GM21825 (cell line): ENCODE measurements around the gene ALOX12.
"Not testable (repeated sequence)": the region's sequence is repeated elsewhere in the genome, so short reads cannot be mapped to it uniquely, and the experiment has no call there.

Source experiments
- ATAC-seq: cut with Tn5 transposase; IDR thresholded peaks from one replicate; pipeline ENCODE4 v1.9.1; 2021; ENCODE audit warnings: mild to moderate bottlenecking, moderate library complexity; ENCODE audit not compliant: unreplicated experiment

ALOX12 gene

GRCh38 chr17:6995500-6996255 is at the start of gene ALOX12:
ALOX12 (plus strand) TSS chr17:6996049; CDS start chr17:6996118, 69 bp downstream.
- ATAC-seq = no peak

- ATAC-seq = no peak
Measured at GRCh38 chr17:6947745-6948144, 48.1 kb upstream of the ALOX12 start.

- ATAC-seq = no peak
Measured at GRCh38 chr17:6948562-6948961, 47.3 kb upstream of the ALOX12 start.

GRCh38 chr17:6948976-6949375 is 46.9 kb upstream of the ALOX12 start:
- ATAC-seq = no peak

GRCh38 chr17:6950938-6951337 is 44.9 kb upstream of the ALOX12 start:
- ATAC-seq = not testable (repeated sequence)

- no peak for ATAC-seq
Measured at GRCh38 chr17:6953689-6954088, 42.2 kb upstream of the ALOX12 start.

- ATAC-seq = no peak
Measured at GRCh38 chr17:6959700-6960099, 36.1 kb upstream of the ALOX12 start.

GRCh38 chr17:6969323-6969726 is 26.5 kb upstream of the ALOX12 start:
- no peak for ATAC-seq

GRCh38 chr17:6970992-6971391 is 24.9 kb upstream of the ALOX12 start:
- no peak for ATAC-seq

GRCh38 chr17:6979440-6979839 is 16.4 kb upstream of the ALOX12 start:
- not testable (repeated sequence) for ATAC-seq

- ATAC-seq = no peak
Measured at GRCh38 chr17:6981426-6981825, 14.4 kb upstream of the ALOX12 start.

- no peak for ATAC-seq
Measured at GRCh38 chr17:6985266-6985665, 10.6 kb upstream of the ALOX12 start.

GRCh38 chr17:6986676-6987075 is 9.2 kb upstream of the ALOX12 start:
- no peak for ATAC-seq

- ATAC-seq = no peak
Measured at GRCh38 chr17:6989779-6990178, 6.1 kb upstream of the ALOX12 start.

- ATAC-seq = not testable (repeated sequence)
Measured at GRCh38 chr17:6993613-6994056, 2.2 kb upstream of the ALOX12 start.

GRCh38 chr17:6994118-6994598 is 1.7 kb upstream of the ALOX12 start:
- no peak for ATAC-seq

GRCh38 chr17:6994666-6995256 is 1.1 kb upstream of the ALOX12 start:
- no peak for ATAC-seq

GRCh38 chr17:6996256-6997011 is 585 bp downstream of the ALOX12 start:
- no peak for ATAC-seq

GRCh38 chr17:6997171-6997570 is 1.3 kb downstream of the ALOX12 start:
- ATAC-seq = no peak

GRCh38 chr17:6998855-6999508 is 3.1 kb downstream of the ALOX12 start:
- no peak for ATAC-seq

GRCh38 chr17:7001318-7001961 is 5.6 kb downstream of the ALOX12 start:
- no peak for ATAC-seq
